MM.1S (cell line): ENCODE measurements around the gene S100B.

Experiments used
- DNase-seq: peaks from one replicate; pipeline ENCODE4 v3.0.0-alpha.2; 2015
- H2AFZ ChIP-seq: fragments of 300-600 bp; sonication (generic); 2 replicates; pipeline ENCODE4 v1.6.0; 2016; ENCODE audit warnings: antibody characterized with exemption, low read length
- H3F3A ChIP-seq: fragments of 300-600 bp; sonication (generic); 2 replicates; pipeline ENCODE4 v1.6.1; 2016; ENCODE audit warnings: mild to moderate bottlenecking, antibody characterized with exemption, low read length, moderate library complexity, mixed read lengths; ENCODE audit not compliant: insufficient read depth
- H3K27ac ChIP-seq: fragments of 300-600 bp; sonication (generic); 2 replicates; pipeline ENCODE4 v1.5.1; 2016; ENCODE audit warnings: mild to moderate bottlenecking, low read length
- H3K27me3 ChIP-seq: fragments of 300-600 bp; sonication (generic); replicated peaks from 2 replicates; pipeline ENCODE4 v1.6.0; 2016; ENCODE audit warnings: low read length; ENCODE audit not compliant: insufficient read depth
- H3K36me3 ChIP-seq: fragments of 300-600 bp; sonication (generic); replicated peaks from 2 replicates; pipeline ENCODE4 v1.6.1; 2016; ENCODE audit warnings: mild to moderate bottlenecking, low read length, mixed read lengths; ENCODE audit not compliant: insufficient read depth
- H3K4me1 ChIP-seq: fragments of 300-600 bp; sonication (generic); 2 replicates; pipeline ENCODE4 v1.6.1; 2016; ENCODE audit warnings: low read length, mixed read lengths
- H3K4me2 ChIP-seq: fragments of 300-600 bp; sonication (generic); 2 replicates; pipeline ENCODE4 v1.6.0; 2016; ENCODE audit warnings: low read depth, low read length
- H3K4me3 ChIP-seq: fragments of 300-600 bp; sonication (generic); 2 replicates; pipeline ENCODE4 v1.5.1; 2016; ENCODE audit warnings: low read length, mixed read lengths
- H3K79me2 ChIP-seq: fragments of 300-600 bp; sonication (generic); 2 replicates; pipeline ENCODE4 v1.6.1; 2016; ENCODE audit warnings: mixed run types, low read length, mixed read lengths
- H3K9ac ChIP-seq: fragments of 300-600 bp; sonication (generic); 2 replicates; pipeline ENCODE4 v1.6.1; 2016; ENCODE audit warnings: low read length, mixed read lengths
- H3K9me2 ChIP-seq: fragments of 300-600 bp; sonication (generic); replicated peaks from 2 replicates; pipeline ENCODE4 v1.6.1; 2016; ENCODE audit warnings: mild to moderate bottlenecking, low read length, mixed read lengths; ENCODE audit not compliant: insufficient read depth
- H3K9me3 ChIP-seq: fragments of 300-600 bp; sonication (generic); replicated peaks from 2 replicates; pipeline ENCODE4 v1.6.1; 2016; ENCODE audit warnings: mild to moderate bottlenecking, low read length, mixed read lengths; ENCODE audit not compliant: insufficient read depth
- H4K20me1 ChIP-seq: fragments of 300-600 bp; sonication (generic); 2 replicates; pipeline ENCODE4 v1.6.1; 2016; ENCODE audit warnings: mild to moderate bottlenecking, low read length, moderate library complexity, mixed read lengths; ENCODE audit not compliant: insufficient read depth
- EZH2 ChIP-seq: fragments of 300-600 bp; sonication (generic); optimal IDR thresholded peaks from 2 replicates; pipeline ENCODE3; 2017; ENCODE audit warnings: low read depth, mild to moderate bottlenecking, antibody characterized with exemption, low read length, mixed read lengths
- EZH2phosphoT487 ChIP-seq: fragments of 300-600 bp; sonication (generic); IDR thresholded peaks from 2 replicates; pipeline ENCODE4 v1.6.1; 2018; ENCODE audit warnings: antibody characterized with exemption, low read length
- TF ChIP-seq, protein P1 (sequence below): fragments of 300-600 bp; sonication (generic); IDR thresholded peaks from 2 replicates; pipeline ENCODE4 v1.5.1; 2016; ENCODE audit warnings: antibody characterized with exemption, low read length, mixed read lengths

Gene S100B

GRCh38 chr21:46570631-46571030, 34.3 kb downstream of the S100B start:
- no peak overlapping the region for H2AFZ ChIP-seq
- no peak overlapping the region for H3K4me3 ChIP-seq
- no peak for DNase-seq
- no peak overlapping the region for H3K9ac ChIP-seq
- no peak overlapping the region for H3K4me2 ChIP-seq
- 0 out of 2 replicates have a peak, but pooled peaks cover 4% of the 10 kb centered on the region for H3K36me3 ChIP-seq
- no peaks in the 10 kb centered on the region for H3K4me1 ChIP-seq
- H3K79me2 ChIP-seq, result no peaks in the 10 kb centered on the region
- H3K9me2 ChIP-seq, result no peaks in the 10 kb centered on the region
- H4K20me1 ChIP-seq, result no peaks in the 10 kb centered on the region
- no peak overlapping the region for H3K27ac ChIP-seq
- no peak for TF ChIP-seq EZH2
- no peak for TF ChIP-seq EZH2phosphoT487
- TF ChIP-seq, protein P1, sequence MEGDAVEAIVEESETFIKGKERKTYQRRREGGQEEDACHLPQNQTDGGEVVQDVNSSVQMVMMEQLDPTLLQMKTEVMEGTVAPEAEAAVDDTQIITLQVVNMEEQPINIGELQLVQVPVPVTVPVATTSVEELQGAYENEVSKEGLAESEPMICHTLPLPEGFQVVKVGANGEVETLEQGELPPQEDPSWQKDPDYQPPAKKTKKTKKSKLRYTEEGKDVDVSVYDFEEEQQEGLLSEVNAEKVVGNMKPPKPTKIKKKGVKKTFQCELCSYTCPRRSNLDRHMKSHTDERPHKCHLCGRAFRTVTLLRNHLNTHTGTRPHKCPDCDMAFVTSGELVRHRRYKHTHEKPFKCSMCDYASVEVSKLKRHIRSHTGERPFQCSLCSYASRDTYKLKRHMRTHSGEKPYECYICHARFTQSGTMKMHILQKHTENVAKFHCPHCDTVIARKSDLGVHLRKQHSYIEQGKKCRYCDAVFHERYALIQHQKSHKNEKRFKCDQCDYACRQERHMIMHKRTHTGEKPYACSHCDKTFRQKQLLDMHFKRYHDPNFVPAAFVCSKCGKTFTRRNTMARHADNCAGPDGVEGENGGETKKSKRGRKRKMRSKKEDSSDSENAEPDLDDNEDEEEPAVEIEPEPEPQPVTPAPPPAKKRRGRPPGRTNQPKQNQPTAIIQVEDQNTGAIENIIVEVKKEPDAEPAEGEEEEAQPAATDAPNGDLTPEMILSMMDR, result no peak
- no peaks in the 10 kb centered on the region for H3K27me3 ChIP-seq
- no peaks in the 10 kb centered on the region for H3F3A ChIP-seq
- H3K9me3 ChIP-seq, result no peaks in the 10 kb centered on the region

DNA sequence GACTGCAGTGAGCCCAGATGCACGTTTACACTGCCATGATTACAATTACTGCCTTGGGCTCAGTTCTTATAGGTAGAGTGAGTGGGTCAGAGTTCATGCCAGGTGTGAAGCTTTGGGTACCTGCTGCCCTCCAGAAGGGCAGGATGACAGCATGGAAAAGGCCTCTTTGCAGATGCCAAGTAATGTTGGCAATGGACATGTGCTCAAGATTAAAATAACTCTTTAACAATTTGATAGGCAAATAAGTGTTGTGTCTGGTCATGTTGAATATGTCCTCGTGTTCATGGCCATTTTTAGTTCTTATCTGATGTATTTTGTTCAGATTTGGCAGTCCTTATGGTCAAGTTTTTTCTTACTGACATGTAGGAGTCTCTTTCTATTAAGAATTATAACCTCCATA, 34.8 kb downstream of the S100B start:
- no peak for DNase-seq

GRCh38 chr21:46569081-46569480, 35.8 kb downstream of the S100B start:
- Histone ChIP-seq H3K4me1 (no peaks in the 10 kb centered on the region), H4K20me1 (no peaks in the 10 kb centered on the region)
- TF ChIP-seq EZH2 (no peak), EZH2phosphoT487 (no peak)
- TF ChIP-seq, protein P1, result no peak

More for the DNA sequence above, 34.8 kb downstream of the S100B start:
- Histone ChIP-seq H3K9ac (no peak overlapping the region), H3K9me2 (no peaks in the 10 kb centered on the region), H3K4me1 (no peaks in the 10 kb centered on the region), H3K27ac (no peak overlapping the region), H3F3A (no peaks in the 10 kb centered on the region), H4K20me1 (no peaks in the 10 kb centered on the region), H3K4me2 (no peak overlapping the region), H3K9me3 (no peaks in the 10 kb centered on the region), H3K27me3 (no peaks in the 10 kb centered on the region), H3K4me3 (no peak overlapping the region), H3K79me2 (no peaks in the 10 kb centered on the region), H3K36me3 (0 out of 2 replicates have a peak, but pooled peaks cover 4% of the 10 kb centered on the region), H2AFZ (no peak overlapping the region)
- TF ChIP-seq EZH2phosphoT487, result no peak
- TF ChIP-seq, protein P1, result no peak
- no peak for TF ChIP-seq EZH2

More at GRCh38 chr21:46569081-46569480, 35.8 kb downstream of the S100B start:
- DNase-seq, result no peak
- Histone ChIP-seq H3K9me2 (no peaks in the 10 kb centered on the region), H3K9ac (no peak overlapping the region), H3K4me2 (no peak overlapping the region), H3K36me3 (0 out of 2 replicates have a peak, but pooled peaks cover 4% of the 10 kb centered on the region), H3K79me2 (no peaks in the 10 kb centered on the region), H3K27me3 (no peaks in the 10 kb centered on the region), H3K27ac (no peak overlapping the region), H3K9me3 (no peaks in the 10 kb centered on the region), H3K4me3 (no peak overlapping the region), H2AFZ (no peak overlapping the region), H3F3A (no peaks in the 10 kb centered on the region)
